Measurements from ENCODE around the gene ZNF674.

ZNF674 gene

DNA sequence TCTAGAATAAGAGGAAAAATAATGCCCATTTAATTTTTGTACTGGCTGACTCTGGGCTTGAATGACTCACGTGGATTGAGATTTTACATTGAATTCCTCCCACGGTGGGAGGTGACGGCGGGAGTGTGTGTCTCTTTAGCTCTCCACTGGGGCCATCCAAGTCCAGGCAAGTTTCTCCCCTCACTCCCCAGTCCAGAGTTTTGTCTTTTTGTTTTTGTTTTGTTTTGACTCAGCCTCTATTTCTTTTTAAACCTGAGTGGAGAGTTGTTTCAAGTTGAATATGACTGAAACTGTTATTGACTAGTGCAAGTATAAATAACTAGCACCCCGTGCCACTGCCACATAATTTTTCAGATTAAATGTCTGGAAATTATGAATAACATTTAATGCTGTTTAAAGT, 41.9 kb upstream of the ZNF674 start:
- Histone ChIP-seq H2AK5ac (ENCODE audit: low read depth, low read length) (no peak overlapping the region), H3K9ac (ENCODE audit: low read depth, low read length, poor library complexity) (no peak overlapping the region), H3K27me3 (ENCODE audit: control insufficient read depth in 3 of 3, insufficient read depth in 3 of 3, low read depth in 1 of 3, low read length in 3 of 3) (no peaks in the 10 kb centered on the region), H4K91ac (ENCODE audit: low read depth, low read length, poor library complexity) (no peak overlapping the region), H2AFZ (ENCODE audit: low read length) (no peak overlapping the region), H3K27ac (replicated peaks; ENCODE audit: low read length) (no peak overlapping the region), H2BK12ac (ENCODE audit: low read length) (no peak overlapping the region), H3K4ac (ENCODE audit: low read length) (no peak overlapping the region), H3K4me2 (ENCODE audit: insufficient read depth, low read length, poor library complexity, severe bottlenecking) (no peak overlapping the region), H3K9me3 (replicated peaks in 1 of 2; ENCODE audit: control insufficient read depth in 2 of 2, insufficient read depth in 1 of 2, low read depth in 1 of 2, low read length in 2 of 2) (no peaks in the 10 kb centered on the region), H3K14ac (ENCODE audit: low read length) (no peak overlapping the region), H4K8ac (ENCODE audit: low read depth, low read length) (no peak overlapping the region), H2BK120ac (ENCODE audit: low read depth, low read length) (no peak overlapping the region), H3K4me3 (ENCODE audit: low read length in 2 of 2) (no peak overlapping the region), H2BK15ac (ENCODE audit: low read length) (no peak overlapping the region), H3K4me1 (ENCODE audit: control insufficient read depth in 2 of 2, insufficient read depth in 1 of 2, low read depth in 1 of 2, low read length in 2 of 2) (peaks cover 3 to 15% of the 10 kb centered on the region in 2 donors), H3K79me1 (ENCODE audit: low read depth, low read length) (no peaks in the 10 kb centered on the region), H3K23ac (ENCODE audit: low read depth, low read length, poor library complexity) (no peak overlapping the region), H3K36me3 (replicated peaks in 1 of 2; ENCODE audit: control insufficient read depth in 2 of 2, insufficient read depth in 2 of 2, low read length in 2 of 2) (no peaks in the 10 kb centered on the region), H2BK5ac (ENCODE audit: low read length) (no peak overlapping the region), H3K18ac (ENCODE audit: low read length) (no peak overlapping the region)
- no peak for DNase-seq (ENCODE audit: low spot score)
- no CpG with 5 or more reads among the region's 5 CpGs for WGBS, 2 donors (ENCODE audit: extremely low coverage in 2 of 2, insufficient read length in 2 of 2, insufficient replicate concordance in 1 of 2)

DNA sequence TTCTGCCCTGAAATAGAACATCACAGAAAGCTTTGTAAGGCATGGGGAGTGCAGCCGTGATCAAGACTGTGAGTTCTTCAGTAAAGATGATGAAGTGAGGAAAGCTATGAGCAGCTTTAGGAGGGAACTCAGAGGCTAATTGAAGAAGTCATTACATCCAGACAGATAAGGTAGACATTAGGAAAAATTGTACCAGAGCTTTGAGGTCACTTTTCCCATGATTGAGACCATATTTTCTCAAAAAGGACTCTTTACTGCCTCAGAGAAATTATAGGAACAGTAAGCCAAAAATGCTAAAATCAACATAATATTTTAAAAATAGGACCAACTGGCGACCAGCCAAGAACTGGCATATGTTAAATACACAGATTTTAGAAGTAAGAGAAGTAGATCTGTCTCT, 39.5 kb upstream of the ZNF674 start:
- no CpG with 5 or more reads among the region's 2 CpGs for WGBS, 2 donors (ENCODE audit: extremely low coverage in 2 of 2, insufficient read length in 2 of 2, insufficient replicate concordance in 1 of 2)
- Histone ChIP-seq H3K18ac (ENCODE audit: low read length) (no peak overlapping the region), H3K23ac (ENCODE audit: low read depth, low read length, poor library complexity) (no peak overlapping the region), H3K36me3 (replicated peaks in 1 of 2; ENCODE audit: control insufficient read depth in 2 of 2, insufficient read depth in 2 of 2, low read length in 2 of 2) (no peaks in the 10 kb centered on the region), H3K4ac (ENCODE audit: low read length) (no peak overlapping the region), H3K14ac (ENCODE audit: low read length) (no peak overlapping the region), H3K9ac (ENCODE audit: low read depth, low read length, poor library complexity) (no peak overlapping the region), H2BK120ac (ENCODE audit: low read depth, low read length) (no peak overlapping the region), H3K9me3 (replicated peaks in 1 of 2; ENCODE audit: control insufficient read depth in 2 of 2, insufficient read depth in 1 of 2, low read depth in 1 of 2, low read length in 2 of 2) (no peaks in the 10 kb centered on the region), H2BK5ac (ENCODE audit: low read length) (no peak overlapping the region), H3K27me3 (ENCODE audit: control insufficient read depth in 3 of 3, insufficient read depth in 3 of 3, low read depth in 1 of 3, low read length in 3 of 3) (no peaks in the 10 kb centered on the region), H3K4me3 (ENCODE audit: low read length in 2 of 2) (no peak overlapping the region), H2AK5ac (ENCODE audit: low read depth, low read length) (no peak overlapping the region), H2BK15ac (ENCODE audit: low read length) (no peak overlapping the region), H4K8ac (ENCODE audit: low read depth, low read length) (no peak overlapping the region), H3K27ac (replicated peaks; ENCODE audit: low read length) (no peak overlapping the region), H2AFZ (ENCODE audit: low read length) (no peak overlapping the region), H3K4me1 (ENCODE audit: control insufficient read depth in 2 of 2, insufficient read depth in 1 of 2, low read depth in 1 of 2, low read length in 2 of 2) (peaks cover 3 to 15% of the 10 kb centered on the region in 2 donors), H3K79me1 (ENCODE audit: low read depth, low read length) (no peaks in the 10 kb centered on the region), H3K4me2 (ENCODE audit: insufficient read depth, low read length, poor library complexity, severe bottlenecking) (no peak overlapping the region), H2BK12ac (ENCODE audit: low read length) (no peak overlapping the region), H4K91ac (ENCODE audit: low read depth, low read length, poor library complexity) (no peak overlapping the region)
- DNase-seq (ENCODE audit: low spot score) = no peak

DNA sequence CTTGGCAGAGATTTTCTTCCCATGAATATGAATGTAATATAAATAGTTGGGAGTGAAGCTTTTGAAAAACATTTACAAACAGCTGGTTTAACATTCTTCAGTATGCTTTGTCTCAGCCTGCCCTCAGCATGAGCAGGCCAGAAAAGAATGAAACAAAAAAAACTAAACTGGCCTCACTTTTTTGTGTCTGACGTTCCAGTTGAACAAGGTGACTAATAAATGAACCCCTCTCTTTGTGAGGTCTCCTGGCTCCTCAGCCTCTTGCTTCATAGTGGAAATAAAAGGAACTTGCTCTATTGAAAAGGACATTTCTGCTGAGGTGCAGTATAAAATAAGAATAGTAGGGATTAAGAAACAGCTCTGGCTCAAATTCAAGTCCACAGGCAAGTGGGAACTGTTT, 37.7 kb upstream of the ZNF674 start:
- Histone ChIP-seq H3K79me1 (ENCODE audit: low read depth, low read length) (no peaks in the 10 kb centered on the region), H2BK12ac (ENCODE audit: low read length) (no peak overlapping the region), H3K4me2 (ENCODE audit: insufficient read depth, low read length, poor library complexity, severe bottlenecking) (no peak overlapping the region), H2AFZ (ENCODE audit: low read length) (no peak overlapping the region), H3K18ac (ENCODE audit: low read length) (no peak overlapping the region), H2AK5ac (ENCODE audit: low read depth, low read length) (no peak overlapping the region), H2BK15ac (ENCODE audit: low read length) (no peak overlapping the region), H4K91ac (ENCODE audit: low read depth, low read length, poor library complexity) (no peak overlapping the region), H3K9ac (ENCODE audit: low read depth, low read length, poor library complexity) (no peak overlapping the region), H2BK120ac (ENCODE audit: low read depth, low read length) (no peak overlapping the region), H3K36me3 (replicated peaks in 1 of 2; ENCODE audit: control insufficient read depth in 2 of 2, insufficient read depth in 2 of 2, low read length in 2 of 2) (no peaks in the 10 kb centered on the region), H3K27ac (replicated peaks; ENCODE audit: low read length) (no peak overlapping the region), H3K23ac (ENCODE audit: low read depth, low read length, poor library complexity) (no peak overlapping the region), H3K4me1 (ENCODE audit: control insufficient read depth in 2 of 2, insufficient read depth in 1 of 2, low read depth in 1 of 2, low read length in 2 of 2) (peaks cover 3 to 13% of the 10 kb centered on the region in 2 donors), H3K4me3 (ENCODE audit: low read length in 2 of 2) (no peak overlapping the region), H3K14ac (ENCODE audit: low read length) (no peak overlapping the region), H2BK5ac (ENCODE audit: low read length) (no peak overlapping the region), H3K27me3 (ENCODE audit: control insufficient read depth in 3 of 3, insufficient read depth in 3 of 3, low read depth in 1 of 3, low read length in 3 of 3) (no peaks in the 10 kb centered on the region), H3K4ac (ENCODE audit: low read length) (no peak overlapping the region), H4K8ac (ENCODE audit: low read depth, low read length) (no peak overlapping the region), H3K9me3 (replicated peaks in 1 of 2; ENCODE audit: control insufficient read depth in 2 of 2, insufficient read depth in 1 of 2, low read depth in 1 of 2, low read length in 2 of 2) (no peaks in the 10 kb centered on the region)
- no CpG with 5 or more reads among the region's 1 CpG for WGBS, 2 donors (ENCODE audit: extremely low coverage in 2 of 2, insufficient read length in 2 of 2, insufficient replicate concordance in 1 of 2)
- DNase-seq (ENCODE audit: low spot score) = no peak

DNA sequence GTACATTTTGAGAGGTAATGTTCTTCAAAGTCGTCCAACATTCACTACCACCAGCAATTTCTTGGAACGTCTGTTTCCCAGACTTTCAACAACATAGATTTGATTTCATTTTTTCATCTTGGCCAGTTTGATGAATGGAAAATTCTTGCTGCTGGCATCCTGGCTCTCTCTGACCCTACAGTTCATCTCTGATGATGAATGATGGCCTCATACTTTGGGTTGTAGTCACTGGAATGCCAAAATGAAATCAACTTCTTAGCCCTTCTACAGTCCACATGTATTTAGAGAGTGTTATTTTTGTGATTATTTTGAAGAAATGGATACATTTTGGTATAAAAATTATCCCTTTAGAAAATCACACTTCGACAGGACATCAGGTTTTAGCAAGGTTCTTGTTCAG, 37.1 kb upstream of the ZNF674 start:
- Histone ChIP-seq H2AK5ac (ENCODE audit: low read depth, low read length) (no peak overlapping the region), H2BK15ac (ENCODE audit: low read length) (no peak overlapping the region), H3K36me3 (replicated peaks in 1 of 2; ENCODE audit: control insufficient read depth in 2 of 2, insufficient read depth in 2 of 2, low read length in 2 of 2) (no peaks in the 10 kb centered on the region), H4K8ac (ENCODE audit: low read depth, low read length) (no peak overlapping the region), H3K79me1 (ENCODE audit: low read depth, low read length) (no peaks in the 10 kb centered on the region), H3K9me3 (replicated peaks in 1 of 2; ENCODE audit: control insufficient read depth in 2 of 2, insufficient read depth in 1 of 2, low read depth in 1 of 2, low read length in 2 of 2) (no peaks in the 10 kb centered on the region), H3K4ac (ENCODE audit: low read length) (no peak overlapping the region), H2BK5ac (ENCODE audit: low read length) (no peak overlapping the region), H2BK12ac (ENCODE audit: low read length) (no peak overlapping the region), H4K91ac (ENCODE audit: low read depth, low read length, poor library complexity) (no peak overlapping the region), H2BK120ac (ENCODE audit: low read depth, low read length) (no peak overlapping the region), H3K4me3 (ENCODE audit: low read length in 2 of 2) (no peak overlapping the region), H3K27me3 (ENCODE audit: control insufficient read depth in 3 of 3, insufficient read depth in 3 of 3, low read depth in 1 of 3, low read length in 3 of 3) (no peaks in the 10 kb centered on the region), H3K23ac (ENCODE audit: low read depth, low read length, poor library complexity) (no peak overlapping the region), H3K9ac (ENCODE audit: low read depth, low read length, poor library complexity) (no peak overlapping the region), H3K4me2 (ENCODE audit: insufficient read depth, low read length, poor library complexity, severe bottlenecking) (no peak overlapping the region), H3K14ac (ENCODE audit: low read length) (no peak overlapping the region), H2AFZ (ENCODE audit: low read length) (no peak overlapping the region), H3K4me1 (ENCODE audit: control insufficient read depth in 2 of 2, insufficient read depth in 1 of 2, low read depth in 1 of 2, low read length in 2 of 2) (peaks cover 0 to 12% of the 10 kb centered on the region in 2 donors), H3K27ac (replicated peaks; ENCODE audit: low read length) (no peak overlapping the region), H3K18ac (ENCODE audit: low read length) (no peak overlapping the region)
- DNase-seq (ENCODE audit: low spot score) = no peak
- no CpG with 5 or more reads among the region's 3 CpGs for WGBS, 2 donors (ENCODE audit: extremely low coverage in 2 of 2, insufficient read length in 2 of 2, insufficient replicate concordance in 1 of 2)
